IMR-90 (cell line): ENCODE data around the gene EIF1AD. TPM values are rescaled to one million over a fixed set of nuclear protein-coding genes. Genes with fewer than 3 reads are reported as not detected.

Source experiments
- ATAC-seq: fragments of 200-7000 bp; cut with Tn5 transposase; 2 replicates; pipeline ENCODE4 v1.9.1; 2020; ENCODE audit warnings: low read depth, mild to moderate bottlenecking, moderate library complexity
- BruUV-seq: library from RNA; stranded (reverse); fragments of 400-500 nt; replicated peaks from 2 replicates; lab custom pipeline; 2021; lab: Mats Ljungman, UMichigan
- CTCF ChIA-PET: fragments of 300-600 bp; formaldehyde crosslinking; extraction: SDS; loops from one replicate; lab custom pipeline; 2021; ENCODE audit warnings: antibody characterized with exemption; lab: Yijun Ruan, JAX
- POLR2A ChIA-PET: fragments of 300-600 bp; sonication (Branson Sonifier 250); formaldehyde crosslinking; loops from one replicate; lab custom pipeline; 2022; ENCODE audit warnings: antibody characterized with exemption; ENCODE audit not compliant: unreplicated experiment; lab: Charles Lee
- DNase-seq: peaks from one replicate; pipeline ENCODE4 v3.0.0; 2013
- H2AFZ ChIP-seq: replicated peaks from 2 replicates; pipeline ENCODE3; 2013; ENCODE audit warnings: low read length, mild to moderate bottlenecking; ENCODE audit not compliant: poor library complexity
- H2AK5ac ChIP-seq: 2 replicates; pipeline ENCODE4 v1.6.1; 2013; ENCODE audit warnings: low read depth, low read length, inconsistent platforms
- H2AK9ac ChIP-seq: replicated peaks from 2 replicates; pipeline ENCODE3; 2013; ENCODE audit warnings: mild to moderate bottlenecking, low read depth, low read length, moderate library complexity; ENCODE audit not compliant: poor library complexity
- H2BK120ac ChIP-seq: 2 replicates; pipeline ENCODE4 v1.6.1; 2013; ENCODE audit warnings: low read depth, low read length, inconsistent platforms
- H2BK15ac ChIP-seq: 3 replicates; pipeline ENCODE4 v1.6.1; 2013; ENCODE audit warnings: low read depth, low read length, inconsistent platforms
- H2BK20ac ChIP-seq: 2 replicates; pipeline ENCODE4 v1.6.1; 2013; ENCODE audit warnings: low read depth, mild to moderate bottlenecking, inconsistent platforms, low read length, moderate library complexity
- H2BK5ac ChIP-seq: 2 replicates; pipeline ENCODE4 v1.6.1; 2013; ENCODE audit warnings: mild to moderate bottlenecking, low read depth, low read length, inconsistent platforms; ENCODE audit not compliant: poor library complexity, severe bottlenecking
- H3K14ac ChIP-seq: replicated peaks from 2 replicates; pipeline ENCODE4 v1.6.1; 2013; ENCODE audit warnings: low read depth, low read length, inconsistent platforms
- H3K18ac ChIP-seq: 2 replicates; pipeline ENCODE4 v1.6.1; 2013; ENCODE audit warnings: low read depth, low read length, control low read depth
- H3K23ac ChIP-seq: 2 replicates; pipeline ENCODE4 v1.6.1; 2013; ENCODE audit warnings: low read depth, low read length, inconsistent platforms
- H3K27ac ChIP-seq: 2 replicates; pipeline ENCODE4 v1.5.1; 2013; ENCODE audit warnings: mild to moderate bottlenecking, control low read depth, low read length; ENCODE audit not compliant: insufficient read depth
- H3K27me3 ChIP-seq: 2 replicates; pipeline ENCODE4 v1.6.1; 2013; ENCODE audit warnings: low read length; ENCODE audit not compliant: control insufficient read depth, insufficient read depth
- H3K36me3 ChIP-seq: 2 replicates; pipeline ENCODE4 v1.6.1; 2013; ENCODE audit warnings: low read length, mixed read lengths; ENCODE audit not compliant: control insufficient read depth, insufficient read depth
- H3K4ac ChIP-seq: 2 replicates; pipeline ENCODE4 v1.6.1; 2013; ENCODE audit warnings: low read depth, low read length, inconsistent platforms
- H3K4me1 ChIP-seq: 2 replicates; pipeline ENCODE4 v1.6.1; 2013; ENCODE audit warnings: low read length, mixed read lengths; ENCODE audit not compliant: control insufficient read depth, insufficient read depth
- H3K4me2 ChIP-seq: 2 replicates; pipeline ENCODE4 v1.6.1; 2013; ENCODE audit warnings: low read depth, mild to moderate bottlenecking, control low read depth, low read length, moderate library complexity
- H3K4me3 ChIP-seq: 2 replicates; pipeline ENCODE4 v1.5.1; 2013; ENCODE audit warnings: low read depth, mild to moderate bottlenecking, control low read depth, low read length, moderate library complexity; ENCODE audit not compliant: insufficient read depth
- H3K56ac ChIP-seq: 2 replicates; pipeline ENCODE4 v1.6.1; 2013; ENCODE audit warnings: low read length, inconsistent platforms; ENCODE audit not compliant: insufficient read depth; ENCODE audit errors: extremely low read depth
- H3K79me1 ChIP-seq, 2 experiments: 2 replicates each; pipeline ENCODE4 v1.6.1; 2013; ENCODE audit warnings: low read length in 2 of 2, inconsistent platforms in 1 of 2, low read depth in 1 of 2
- H3K9ac ChIP-seq: 2 replicates; pipeline ENCODE4 v1.6.1; 2013; ENCODE audit warnings: low read depth, low read length, control low read depth
- H3K9me1 ChIP-seq: 2 replicates; pipeline ENCODE4 v1.6.1; 2013; ENCODE audit warnings: low read length, inconsistent platforms; ENCODE audit not compliant: insufficient read depth
- H3K9me3 ChIP-seq: 2 replicates; pipeline ENCODE4 v1.6.1; 2013; ENCODE audit warnings: low read length; ENCODE audit not compliant: control insufficient read depth, insufficient read depth
- H4K20me1 ChIP-seq: 2 replicates; pipeline ENCODE4 v1.6.1; 2013; ENCODE audit warnings: low read length, inconsistent platforms; ENCODE audit not compliant: insufficient read depth
- H4K5ac ChIP-seq: 2 replicates; pipeline ENCODE4 v1.6.1; 2013; ENCODE audit warnings: mild to moderate bottlenecking, low read depth, low read length, control low read depth
- H4K8ac ChIP-seq, 2 experiments: 2 replicates each; pipeline ENCODE4 v1.6.1; 2013; ENCODE audit warnings: low read depth in 2 of 2, low read length in 2 of 2, control low read depth in 1 of 2, inconsistent platforms in 1 of 2
- H4K91ac ChIP-seq: 2 replicates; pipeline ENCODE4 v1.6.1; 2013; ENCODE audit warnings: low read depth, low read length, inconsistent platforms; ENCODE audit not compliant: insufficient read depth
- BHLHE40 ChIP-seq: fragments of 150-350 bp; IDR thresholded peaks from 2 replicates; pipeline ENCODE4 v1.6.1; 2016; ENCODE audit warnings: mild to moderate bottlenecking, low read depth, low read length
- CEBPB ChIP-seq: IDR thresholded peaks from 2 replicates; pipeline ENCODE4 v1.6.1; 2012; ENCODE audit warnings: low read depth, low read length, improper control_type of control experiment
- CHD1 ChIP-seq: IDR thresholded peaks from 2 replicates; pipeline ENCODE4 v1.6.1; 2012; ENCODE audit warnings: low read depth, low read length, improper control_type of control experiment
- FOS ChIP-seq: fragments of 150-350 bp; IDR thresholded peaks from 2 replicates; pipeline ENCODE4 v1.6.1; 2016; ENCODE audit warnings: low read depth, low read length
- MAFK ChIP-seq: IDR thresholded peaks from 2 replicates; pipeline ENCODE4 v1.6.1; 2012; ENCODE audit warnings: low read depth, low read length, improper control_type of control experiment
- MAZ ChIP-seq: IDR thresholded peaks from 2 replicates; pipeline ENCODE4 v1.6.1; 2012; ENCODE audit warnings: low read depth, mild to moderate bottlenecking, low read length, improper control_type of control experiment, moderate library complexity, borderline replicate concordance
- MXI1 ChIP-seq: IDR thresholded peaks from 2 replicates; pipeline ENCODE4 v1.6.1; 2012; ENCODE audit warnings: low read depth, mild to moderate bottlenecking, low read length, moderate library complexity, borderline replicate concordance
- NFE2L2 ChIP-seq: fragments of 150-350 bp; IDR thresholded peaks from 2 replicates; pipeline ENCODE4 v1.6.1; 2016; ENCODE audit warnings: low read depth, mild to moderate bottlenecking, low read length
- POLR2A ChIP-seq: IDR thresholded peaks from 2 replicates; pipeline ENCODE4 v1.6.1; 2012; ENCODE audit warnings: mild to moderate bottlenecking, low read depth, low read length
- RAD21 ChIP-seq: IDR thresholded peaks from 2 replicates; pipeline ENCODE4 v1.6.1; 2012; ENCODE audit warnings: low read length, improper control_type of control experiment
- RFX5 ChIP-seq: IDR thresholded peaks from 2 replicates; pipeline ENCODE4 v1.8.0; 2012; ENCODE audit warnings: low read depth, mild to moderate bottlenecking, low read length, moderate library complexity
- SMC3 ChIP-seq: fragments of 150-350 bp; IDR thresholded peaks from 2 replicates; pipeline ENCODE4 v1.6.1; 2016; ENCODE audit warnings: low read depth, mild to moderate bottlenecking, antibody characterized with exemption, low read length, moderate library complexity
- WGBS, 2 experiments: methylation state at CpG; one replicate each; pipeline versions ENCODE4 v1.1.5 to v1.1.7; 2013; ENCODE audit warnings: missing lambda C conversion rate in 2 of 2; ENCODE audit not compliant: insufficient read length in 1 of 2; ENCODE audit errors: extremely low coverage in 2 of 2; 5-methylcytosine and 5-hydroxymethylcytosine counted together
- dilution Hi-C: fragments of 300-500 bp; cut with HindIII; formaldehyde crosslinking; loops from one replicate; pipeline ENCODE4 v1.14.3; 2018; ENCODE audit warnings: low sequenced_read_pairs; ENCODE audit not compliant: unreplicated experiment
- in situ Hi-C: fragments of 300-500 bp; cut with MboI; formaldehyde crosslinking; loops from 3 replicates; pipeline ENCODE4 v1.14.3; 2019; ENCODE audit warnings: low sequenced_read_pairs, inconsistent platforms, mixed read lengths
- intact Hi-C: fragments of 100-400 bp; cut with micrococcal nuclease; formaldehyde crosslinking; loops from 2 replicates; pipeline ENCODE4 v1.10.0; 2022
- polyA plus RNA-seq, 3 experiments: library from polyadenylated mRNA; depleted of rRNA; stranded (reverse); fragments of >200 nt; gene quantifications; 2 replicates each; pipeline ENCODE4 v1.2.3, GENCODE V29; 2012; ENCODE audit warnings: low replicate concordance in 1 of 3
- total RNA-seq: library from RNA; depleted of rRNA; stranded (reverse); fragments of >200 nt; gene quantifications from 2 replicates; pipeline ENCODE4 v1.2.3, GENCODE V29; 2012
- TF ChIP-seq, protein P1 (sequence below): fragments of 150-350 bp; IDR thresholded peaks from 2 replicates; pipeline ENCODE4 v1.6.1; 2017; ENCODE audit warnings: mild to moderate bottlenecking, antibody characterized with exemption, low read length, low read depth
- TF ChIP-seq, protein P2 (sequence below): fragments of 150-350 bp; IDR thresholded peaks from 2 replicates; pipeline ENCODE4 v1.6.1; 2016; ENCODE audit warnings: low read depth, mild to moderate bottlenecking, low read length, moderate library complexity, borderline replicate concordance
- TF ChIP-seq, protein P3 (sequence below): conservative IDR thresholded peaks from 2 replicates; pipeline ENCODE4 v1.5.1; 2012; ENCODE audit warnings: mild to moderate bottlenecking, low read depth, low read length, improper control_type of control experiment

Gene EIF1AD
- total and polyA plus RNA-seq, 2 of the 4 experiments (the other 2 are of a cell fraction) = 32.5 to 62.6 TPM

DNA sequence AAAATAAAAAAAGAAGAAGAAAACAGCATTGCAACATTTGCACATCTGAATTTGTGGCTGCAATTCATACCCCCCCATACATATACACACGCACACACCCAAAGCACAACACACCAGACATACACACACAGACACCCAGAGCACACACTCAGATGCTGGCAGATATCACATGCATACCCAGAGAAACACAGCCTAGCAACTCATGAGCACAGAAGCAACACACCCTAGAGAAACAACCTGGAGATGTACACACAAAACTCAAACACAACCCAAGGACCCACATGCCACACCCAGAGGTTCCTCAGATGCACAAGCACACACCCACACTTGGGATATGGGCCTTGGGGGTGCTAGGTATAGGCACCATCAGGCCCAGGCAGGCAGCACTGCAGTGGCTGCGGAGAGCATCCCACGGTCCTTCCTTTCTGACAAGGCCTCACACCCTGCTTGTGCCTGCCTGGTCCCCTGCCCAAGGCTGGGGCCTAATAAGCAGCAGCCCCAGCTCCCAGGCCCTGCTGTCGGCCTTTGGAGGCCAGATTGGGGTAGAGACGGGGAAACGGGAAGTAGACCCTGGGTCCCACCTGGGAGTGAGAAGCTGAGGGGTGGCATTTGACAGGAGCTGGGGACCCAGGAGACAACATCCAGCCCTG lies 13.0 kb upstream of the EIF1AD start:
- Histone ChIP-seq H3K36me3 (no peaks in the 10 kb centered on the region), H2AK5ac (peak overlapping the region; percentile 56; the same call in 1 of the 2 replicates), H3K27ac (peak overlapping the region; percentile 2; the same call in 1 of the 2 replicates), H3K9ac (no peak overlapping the region), H4K91ac (peak overlapping the region; percentile 83), H2BK15ac (no peak overlapping the region; the same call in 2 of the 3 replicates), H2AFZ (peak overlapping the region; percentile 86), H4K8ac (peak overlapping the region; percentile 81 to 88), H3K27me3 (peaks cover 13% of the 10 kb centered on the region), H3K9me1 (peaks cover 23% of the 10 kb centered on the region), H3K79me1 (no peaks in the 10 kb centered on the region), H2AK9ac (peak overlapping the region; percentile 93), H3K4me2 (no peak overlapping the region), H3K4me1 (peaks cover 9% of the 10 kb centered on the region), H2BK5ac (peak overlapping the region; percentile 31), H4K20me1 (no peaks in the 10 kb centered on the region; the same call in 1 of the 2 replicates), H3K56ac (no peak overlapping the region; the same call in 1 of the 2 replicates), H3K4ac (peak overlapping the region; percentile 45), H4K5ac (peak overlapping the region; percentile 23; the same call in 1 of the 2 replicates), H2BK20ac (peak overlapping the region; percentile 88; the same call in 1 of the 2 replicates), H3K23ac (peak overlapping the region; percentile 29; the same call in 1 of the 2 replicates), H3K4me3 (no peak overlapping the region), H3K14ac (peak overlapping the region; percentile 72; the same call in 1 of the 2 replicates), H3K9me3 (no peaks in the 10 kb centered on the region), H3K18ac (peak overlapping the region; percentile 28; the same call in 1 of the 2 replicates), H2BK120ac (peak overlapping the region; percentile 85)
- intact Hi-C loops (no loop called here), dilution Hi-C loops (no loop called here), in situ Hi-C loops (no loop called here)
- WGBS, 2 experiments = 100% methylated on average over 2 of the region's 6 CpGs; no CpG with 5 or more reads in 1 of the 2 experiments
- ATAC-seq (peak; percentile 16), DNase-seq (no peak)
- no TSS peak for BruUV-seq
- ChIA-PET POLR2A (no interaction called here), CTCF (no interaction called here)
- no peak for TF ChIP-seq MXI1
- no peak for TF ChIP-seq CHD1
- no peak for TF ChIP-seq NFE2L2
- no peak for TF ChIP-seq RAD21
- no peak for TF ChIP-seq MAFK
- no peak for TF ChIP-seq CEBPB
- no peak for TF ChIP-seq RFX5
- no peak for TF ChIP-seq FOS
- TF ChIP-seq, protein P1, sequence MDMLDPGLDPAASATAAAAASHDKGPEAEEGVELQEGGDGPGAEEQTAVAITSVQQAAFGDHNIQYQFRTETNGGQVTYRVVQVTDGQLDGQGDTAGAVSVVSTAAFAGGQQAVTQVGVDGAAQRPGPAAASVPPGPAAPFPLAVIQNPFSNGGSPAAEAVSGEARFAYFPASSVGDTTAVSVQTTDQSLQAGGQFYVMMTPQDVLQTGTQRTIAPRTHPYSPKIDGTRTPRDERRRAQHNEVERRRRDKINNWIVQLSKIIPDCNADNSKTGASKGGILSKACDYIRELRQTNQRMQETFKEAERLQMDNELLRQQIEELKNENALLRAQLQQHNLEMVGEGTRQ = no peak
- TF ChIP-seq POLR2A = no peak
- TF ChIP-seq, protein P2, sequence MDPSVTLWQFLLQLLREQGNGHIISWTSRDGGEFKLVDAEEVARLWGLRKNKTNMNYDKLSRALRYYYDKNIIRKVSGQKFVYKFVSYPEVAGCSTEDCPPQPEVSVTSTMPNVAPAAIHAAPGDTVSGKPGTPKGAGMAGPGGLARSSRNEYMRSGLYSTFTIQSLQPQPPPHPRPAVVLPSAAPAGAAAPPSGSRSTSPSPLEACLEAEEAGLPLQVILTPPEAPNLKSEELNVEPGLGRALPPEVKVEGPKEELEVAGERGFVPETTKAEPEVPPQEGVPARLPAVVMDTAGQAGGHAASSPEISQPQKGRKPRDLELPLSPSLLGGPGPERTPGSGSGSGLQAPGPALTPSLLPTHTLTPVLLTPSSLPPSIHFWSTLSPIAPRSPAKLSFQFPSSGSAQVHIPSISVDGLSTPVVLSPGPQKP = no peak
- no peak for TF ChIP-seq SMC3
- no peak for TF ChIP-seq BHLHE40
- TF ChIP-seq, protein P3, sequence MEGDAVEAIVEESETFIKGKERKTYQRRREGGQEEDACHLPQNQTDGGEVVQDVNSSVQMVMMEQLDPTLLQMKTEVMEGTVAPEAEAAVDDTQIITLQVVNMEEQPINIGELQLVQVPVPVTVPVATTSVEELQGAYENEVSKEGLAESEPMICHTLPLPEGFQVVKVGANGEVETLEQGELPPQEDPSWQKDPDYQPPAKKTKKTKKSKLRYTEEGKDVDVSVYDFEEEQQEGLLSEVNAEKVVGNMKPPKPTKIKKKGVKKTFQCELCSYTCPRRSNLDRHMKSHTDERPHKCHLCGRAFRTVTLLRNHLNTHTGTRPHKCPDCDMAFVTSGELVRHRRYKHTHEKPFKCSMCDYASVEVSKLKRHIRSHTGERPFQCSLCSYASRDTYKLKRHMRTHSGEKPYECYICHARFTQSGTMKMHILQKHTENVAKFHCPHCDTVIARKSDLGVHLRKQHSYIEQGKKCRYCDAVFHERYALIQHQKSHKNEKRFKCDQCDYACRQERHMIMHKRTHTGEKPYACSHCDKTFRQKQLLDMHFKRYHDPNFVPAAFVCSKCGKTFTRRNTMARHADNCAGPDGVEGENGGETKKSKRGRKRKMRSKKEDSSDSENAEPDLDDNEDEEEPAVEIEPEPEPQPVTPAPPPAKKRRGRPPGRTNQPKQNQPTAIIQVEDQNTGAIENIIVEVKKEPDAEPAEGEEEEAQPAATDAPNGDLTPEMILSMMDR = no peak
- no peak for TF ChIP-seq MAZ
